Effector memory CD4-positive, alpha-beta T cell (primary cell): ENCODE data around the gene ZFAND2B.

Source experiments
- DNase-seq, 3 donors: peaks; one replicate each; pipeline ENCODE4 v3.0.0-alpha.2; 2020
- H3K27ac ChIP-seq: 2 replicates; pipeline ENCODE4 v1.7.0; 2013; ENCODE audit warnings: mild to moderate bottlenecking, low read length, moderate library complexity; ENCODE audit not compliant: insufficient read depth, poor library complexity, severe bottlenecking
- H3K27me3 ChIP-seq: replicated peaks from 2 replicates; pipeline ENCODE4 v1.7.0; 2013; ENCODE audit warnings: mild to moderate bottlenecking, low read length; ENCODE audit not compliant: insufficient read depth, control insufficient read depth, poor library complexity, severe bottlenecking
- H3K36me3 ChIP-seq: 2 replicates; pipeline ENCODE4 v1.7.0; 2013; ENCODE audit warnings: mild to moderate bottlenecking, low read length, moderate library complexity; ENCODE audit not compliant: control insufficient read depth, insufficient read depth
- H3K4me1 ChIP-seq: 2 replicates; pipeline ENCODE4 v1.7.0; 2013; ENCODE audit warnings: low read length, mild to moderate bottlenecking; ENCODE audit not compliant: control insufficient read depth, insufficient read depth, poor library complexity, severe bottlenecking
- H3K4me3 ChIP-seq: 2 replicates; pipeline ENCODE4 v1.7.0; 2013; ENCODE audit warnings: low read length, low read depth, mild to moderate bottlenecking; ENCODE audit not compliant: insufficient read depth, poor library complexity, severe bottlenecking
- H3K9me3 ChIP-seq: 2 replicates; pipeline ENCODE4 v1.7.0; 2013; ENCODE audit warnings: mild to moderate bottlenecking, low read length, moderate library complexity; ENCODE audit not compliant: control insufficient read depth

Gene ZFAND2B

GRCh38 chr2:219205165-219205538, 1.4 kb upstream of the ZFAND2B start:
- Histone ChIP-seq H3K36me3 (no peaks in the 10 kb centered on the region), H3K4me3 (no peak overlapping the region), H3K27ac (no peak overlapping the region), H3K9me3 (no peaks in the 10 kb centered on the region), H3K4me1 (peaks cover 5% of the 10 kb centered on the region), H3K27me3 (no peaks in the 10 kb centered on the region)
- no peak for DNase-seq

- no peaks in the 10 kb centered on the region for H3K27me3 ChIP-seq
- H3K27ac ChIP-seq, result peak overlapping the region; percentile 92
- H3K4me1 ChIP-seq, result peaks cover 6% of the 10 kb centered on the region
- peak overlapping the region; percentile 68 for H3K4me3 ChIP-seq
- H3K36me3 ChIP-seq, result no peaks in the 10 kb centered on the region
- H3K9me3 ChIP-seq, result no peaks in the 10 kb centered on the region
- DNase-seq, result no peak
Measured at GRCh38 chr2:219205981-219206327, 628 bp upstream of the ZFAND2B start.

GRCh38 chr2:219207134-219207883, 727 bp downstream of the ZFAND2B start:
- no peaks in the 10 kb centered on the region for H3K27me3 ChIP-seq
- H3K36me3 ChIP-seq, result no peaks in the 10 kb centered on the region
- H3K27ac ChIP-seq, result peak overlapping the region; percentile 92
- peak overlapping the region; percentile 68 for H3K4me3 ChIP-seq
- H3K9me3 ChIP-seq, result no peaks in the 10 kb centered on the region
- peaks cover 10% of the 10 kb centered on the region for H3K4me1 ChIP-seq
- no peak for DNase-seq

GRCh38 chr2:219207884-219208740, 1.5 kb downstream of the ZFAND2B start:
- Histone ChIP-seq H3K27ac (no peak overlapping the region), H3K4me1 (peaks cover 10% of the 10 kb centered on the region), H3K4me3 (no peak overlapping the region), H3K27me3 (no peaks in the 10 kb centered on the region), H3K36me3 (no peaks in the 10 kb centered on the region), H3K9me3 (no peaks in the 10 kb centered on the region)
- DNase-seq, result no peak

GRCh38 chr2:219209236-219210195, 2.9 kb downstream of the ZFAND2B start:
- Histone ChIP-seq H3K4me3 (no peak overlapping the region), H3K27me3 (no peaks in the 10 kb centered on the region), H3K9me3 (no peaks in the 10 kb centered on the region), H3K4me1 (peaks cover 10% of the 10 kb centered on the region), H3K27ac (peak overlapping the region; percentile 8), H3K36me3 (no peaks in the 10 kb centered on the region)
- DNase-seq, result no peak

GRCh38 chr2:219210196-219210885, 3.8 kb downstream of the ZFAND2B start:
- Histone ChIP-seq H3K27me3 (no peaks in the 10 kb centered on the region), H3K4me1 (peaks cover 10% of the 10 kb centered on the region), H3K27ac (no peak overlapping the region), H3K9me3 (no peaks in the 10 kb centered on the region), H3K36me3 (peaks cover 4% of the 10 kb centered on the region), H3K4me3 (no peak overlapping the region)
- no peak for DNase-seq

GRCh38 chr2:219210886-219211362, 4.3 kb downstream of the ZFAND2B start:
- Histone ChIP-seq H3K9me3 (no peaks in the 10 kb centered on the region), H3K27ac (peak overlapping the region; percentile 43), H3K36me3 (peaks cover 4% of the 10 kb centered on the region), H3K4me3 (no peak overlapping the region), H3K4me1 (peaks cover 10% of the 10 kb centered on the region), H3K27me3 (no peaks in the 10 kb centered on the region)
- no peak for DNase-seq

- Histone ChIP-seq H3K27ac (no peak overlapping the region), H3K9me3 (no peaks in the 10 kb centered on the region), H3K27me3 (no peaks in the 10 kb centered on the region), H3K36me3 (peaks cover 4% of the 10 kb centered on the region), H3K4me3 (no peak overlapping the region), H3K4me1 (peaks cover 9% of the 10 kb centered on the region)
- DNase-seq, result no peak
Measured at GRCh38 chr2:219213026-219213415, 6.4 kb downstream of the ZFAND2B start.

GRCh38 chr2:219213486-219214071, 7.0 kb downstream of the ZFAND2B start:
- peaks cover 15% of the 10 kb centered on the region for H3K4me1 ChIP-seq
- no peaks in the 10 kb centered on the region for H3K9me3 ChIP-seq
- no peak for DNase-seq
- no peak overlapping the region for H3K4me3 ChIP-seq
- peaks cover 4% of the 10 kb centered on the region for H3K36me3 ChIP-seq
- H3K27ac ChIP-seq, result no peak overlapping the region
- H3K27me3 ChIP-seq, result no peaks in the 10 kb centered on the region
